Activated naive CD4-positive, alpha-beta T cell treated with anti-CD3 and anti-CD28 coated beads, Interleukin-2, amount 50 U/mL, for 72 hours (primary cell): ENCODE measurements around the gene RIOX2. TPM values are rescaled to one million over a fixed set of nuclear protein-coding genes. Genes with fewer than 3 reads are reported as not detected.

Experiments used
- ATAC-seq, 2 donors: fragments of 150-1000 bp; cut with Tn5 transposase; 2 replicates each; pipeline ENCODE4 v1.10.0; 2021; ENCODE audit warnings: mild to moderate bottlenecking in 2 of 2, moderate library complexity in 2 of 2
- DNase-seq, 2 donors: peaks; one replicate each; pipeline ENCODE4 v3.0.0; 2021 to 2022; ENCODE audit warnings: low spot score in 2 of 2
- H3K27ac Mint-ChIP-seq, 2 donors: one replicate each; pipeline ENCODE4 v1.8.0; 2022; ENCODE audit warnings: mild to moderate bottlenecking in 2 of 2, mixed read lengths in 2 of 2
- H3K36me3 Mint-ChIP-seq, 2 donors: one replicate each; pipeline ENCODE4 v1.8.0; 2022; ENCODE audit warnings: mixed read lengths in 2 of 2
- H3K9me3 Mint-ChIP-seq, 2 donors: one replicate each; pipeline ENCODE4 v1.8.0; 2022; ENCODE audit warnings: mixed read lengths in 2 of 2
- total RNA-seq, 2 donors: library from RNA; stranded (reverse); gene quantifications; one replicate each; pipeline ENCODE4 v1.2.3, GENCODE V29; 2022

The RIOX2 gene
- total RNA-seq, 2 donors from 2014 or later, result 9.3 to 38.9 TPM

DNA sequence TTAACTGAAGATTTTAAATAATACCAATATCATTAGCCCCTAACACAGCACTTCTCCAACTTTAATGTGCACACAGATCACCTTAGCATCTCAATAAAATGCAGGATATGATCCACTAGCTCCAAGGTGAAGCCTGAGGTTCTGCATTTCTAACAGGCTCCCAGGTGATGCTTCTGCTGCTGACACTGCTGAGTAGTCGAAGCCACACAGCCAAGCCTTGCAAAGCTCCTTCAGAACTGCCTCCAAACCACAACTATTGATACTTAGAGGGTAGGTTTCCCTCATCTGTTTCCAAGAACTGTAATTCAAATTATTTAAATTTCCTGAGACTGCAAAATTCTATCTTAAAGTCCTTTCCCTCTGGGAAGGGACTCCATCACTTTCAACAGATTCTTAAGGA, 3.9 kb downstream of the RIOX2 start:
- H3K9me3 Mint-ChIP-seq, result no peaks in the 10 kb centered on the region
- DNase-seq, result no peak
- no peak for ATAC-seq
- H3K27ac Mint-ChIP-seq, result no peak overlapping the region
- peaks cover 18 to 22% of the 10 kb centered on the region in 2 donors for H3K36me3 Mint-ChIP-seq

- ATAC-seq (no peak), DNase-seq (no peak)
- Mint-ChIP-seq H3K9me3 (no peaks in the 10 kb centered on the region), H3K27ac (no peak overlapping the region), H3K36me3 (peaks cover 18 to 22% of the 10 kb centered on the region in 2 donors)
Measured at GRCh38 chr3:97967966-97968365, 4.3 kb downstream of the RIOX2 start.

DNA sequence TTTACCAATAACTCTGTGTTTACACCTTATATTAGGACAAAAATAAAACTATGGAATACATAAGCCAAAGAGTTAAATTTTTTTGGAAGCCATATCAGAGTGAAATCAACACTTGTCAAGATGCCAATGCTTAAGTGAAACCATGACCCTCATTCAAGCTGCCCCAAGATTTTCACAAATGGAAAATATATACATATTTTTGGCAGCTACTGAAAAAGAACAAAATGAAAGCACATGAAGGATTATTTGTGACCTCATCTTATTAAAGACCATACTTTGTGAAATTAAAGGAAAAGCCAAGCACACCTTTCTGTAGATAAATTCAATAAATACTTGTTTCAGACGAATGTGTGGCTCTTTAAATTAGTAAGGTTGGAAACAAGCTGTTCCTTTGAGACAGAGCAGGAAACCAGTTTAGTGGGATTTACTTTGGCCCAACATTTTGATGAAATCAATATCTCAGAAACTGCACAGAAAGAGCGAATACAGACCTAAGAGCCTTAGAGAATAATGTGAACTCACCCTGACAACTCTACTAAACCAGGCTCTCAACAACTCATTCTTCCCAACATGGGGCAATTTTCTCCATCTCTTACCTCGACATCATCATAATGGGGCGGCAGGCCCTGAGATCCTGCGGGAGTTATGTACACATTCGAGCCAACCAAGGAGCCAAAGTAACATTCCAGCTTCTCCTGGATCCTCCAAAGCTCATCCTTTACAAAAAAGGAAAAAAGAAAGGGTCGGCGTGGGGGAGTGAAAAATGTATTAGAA, 11.1 kb downstream of the RIOX2 start:
- H3K9me3 Mint-ChIP-seq, result no peaks in the 10 kb centered on the region
- no peak for ATAC-seq

GRCh38 chr3:97960551-97960950, 11.7 kb downstream of the RIOX2 start:
- no peaks in the 10 kb centered on the region for H3K9me3 Mint-ChIP-seq
- ATAC-seq, result no peak
- DNase-seq, result no peak
- H3K36me3 Mint-ChIP-seq, result peaks cover 13 to 18% of the 10 kb centered on the region in 2 donors
- no peak overlapping the region for H3K27ac Mint-ChIP-seq

More for the DNA sequence above, 11.1 kb downstream of the RIOX2 start:
- no peak for DNase-seq
- Mint-ChIP-seq H3K36me3 (peaks cover 13 to 18% of the 10 kb centered on the region in 2 donors), H3K27ac (peak overlapping the region in 1 of 2 donors; percentile 39)

GRCh38 chr3:97959872-97960271, 12.4 kb downstream of the RIOX2 start:
- ATAC-seq (no peak), DNase-seq (no peak)
- no peaks in the 10 kb centered on the region for H3K9me3 Mint-ChIP-seq
- H3K36me3 Mint-ChIP-seq, result peaks cover 11 to 18% of the 10 kb centered on the region in 2 donors
- no peak overlapping the region for H3K27ac Mint-ChIP-seq

GRCh38 chr3:97958796-97959195, 13.4 kb downstream of the RIOX2 start:
- H3K36me3 Mint-ChIP-seq, result peaks cover 8 to 14% of the 10 kb centered on the region in 2 donors

GRCh38 chr3:97958396-97958795, 13.8 kb downstream of the RIOX2 start:
- no peaks in the 10 kb centered on the region for H3K9me3 Mint-ChIP-seq
- H3K27ac Mint-ChIP-seq, result no peak overlapping the region
- H3K36me3 Mint-ChIP-seq, result peaks cover 8 to 11% of the 10 kb centered on the region in 2 donors
- DNase-seq (no peak), ATAC-seq (no peak)

More at GRCh38 chr3:97958796-97959195, 13.4 kb downstream of the RIOX2 start:
- no peak for DNase-seq
- ATAC-seq, result no peak
- H3K9me3 Mint-ChIP-seq, result no peaks in the 10 kb centered on the region
- H3K27ac Mint-ChIP-seq, result peak overlapping the region in 1 of 2 donors; percentile 55

DNA sequence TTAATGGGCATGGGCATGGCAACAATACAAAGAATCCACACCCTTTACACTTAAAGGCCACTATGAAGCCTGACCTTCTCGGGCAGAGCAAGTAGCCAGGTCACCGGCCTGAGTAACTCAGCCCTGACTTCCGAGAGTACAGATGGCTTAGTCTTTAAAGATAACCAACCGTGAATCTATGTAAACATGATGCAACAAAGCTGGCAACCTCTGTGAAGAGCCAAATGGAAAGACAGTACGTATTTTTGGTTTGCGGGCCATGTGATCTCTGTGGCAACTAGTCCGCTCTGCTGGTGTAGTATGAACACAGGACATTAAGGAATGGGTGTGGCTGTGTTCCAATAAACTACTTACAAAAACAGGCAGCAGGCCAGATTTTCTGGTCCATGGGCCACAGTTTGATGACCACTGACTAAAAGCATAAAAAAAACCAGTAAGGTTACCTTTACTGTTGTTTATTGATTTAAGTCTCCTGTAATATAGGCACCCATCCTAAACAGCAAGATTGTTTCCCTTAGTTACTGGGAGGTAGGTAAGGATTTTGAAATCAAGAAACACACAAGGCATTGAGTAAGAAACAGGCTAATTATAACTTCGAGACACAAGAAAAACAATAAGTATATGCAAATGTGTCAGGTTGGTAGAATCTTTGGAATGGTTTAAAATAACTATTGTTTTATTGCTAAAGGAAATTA, 14.5 kb downstream of the RIOX2 start:
- Mint-ChIP-seq H3K36me3 (peaks cover 11 to 14% of the 10 kb centered on the region in 2 donors), H3K27ac (no peak overlapping the region), H3K9me3 (no peaks in the 10 kb centered on the region)
- DNase-seq, result no peak
- no peak for ATAC-seq

- ATAC-seq, result no peak
Measured at GRCh38 chr3:97956051-97956450, 16.2 kb downstream of the RIOX2 start.

DNA sequence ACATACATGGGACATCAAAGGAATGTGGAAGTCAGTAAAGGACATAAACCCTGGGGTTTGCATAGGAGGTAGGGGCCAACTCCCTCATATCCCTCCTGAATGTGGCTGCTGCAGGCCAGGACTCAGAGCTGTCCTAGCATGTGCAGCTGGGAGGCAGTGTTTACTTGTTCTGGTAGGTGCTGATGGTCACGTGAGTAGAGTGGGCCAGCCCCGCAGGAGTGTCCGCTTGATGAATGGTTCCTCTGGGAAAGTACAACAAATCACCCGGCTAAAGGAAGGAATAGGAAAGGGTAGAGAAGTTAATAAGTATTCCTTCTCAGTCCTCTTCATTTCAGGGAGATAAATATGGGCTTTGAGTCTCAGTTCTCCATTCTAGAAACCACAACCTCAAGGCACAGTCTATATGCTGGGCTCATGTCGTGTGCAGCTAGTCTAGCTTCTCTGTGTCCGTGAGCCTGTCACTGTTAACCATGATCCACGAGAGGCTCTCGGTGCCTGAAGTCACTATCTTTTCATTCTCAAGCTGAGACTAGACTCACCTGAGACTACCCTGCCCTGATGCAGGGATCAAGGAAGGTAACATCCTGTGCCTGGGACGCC, 17.9 kb downstream of the RIOX2 start:
- Mint-ChIP-seq H3K9me3 (no peaks in the 10 kb centered on the region), H3K27ac (no peak overlapping the region), H3K36me3 (peaks cover 15 to 26% of the 10 kb centered on the region in 2 donors)
- DNase-seq, result no peak
- no peak for ATAC-seq

More at GRCh38 chr3:97956051-97956450, 16.2 kb downstream of the RIOX2 start:
- peak overlapping the region in 1 of 2 donors; percentile 22 for H3K27ac Mint-ChIP-seq
- H3K36me3 Mint-ChIP-seq, result peaks cover 1 to 18% of the 10 kb centered on the region in 2 donors
- no peaks in the 10 kb centered on the region for H3K9me3 Mint-ChIP-seq
- DNase-seq, result no peak

DNA sequence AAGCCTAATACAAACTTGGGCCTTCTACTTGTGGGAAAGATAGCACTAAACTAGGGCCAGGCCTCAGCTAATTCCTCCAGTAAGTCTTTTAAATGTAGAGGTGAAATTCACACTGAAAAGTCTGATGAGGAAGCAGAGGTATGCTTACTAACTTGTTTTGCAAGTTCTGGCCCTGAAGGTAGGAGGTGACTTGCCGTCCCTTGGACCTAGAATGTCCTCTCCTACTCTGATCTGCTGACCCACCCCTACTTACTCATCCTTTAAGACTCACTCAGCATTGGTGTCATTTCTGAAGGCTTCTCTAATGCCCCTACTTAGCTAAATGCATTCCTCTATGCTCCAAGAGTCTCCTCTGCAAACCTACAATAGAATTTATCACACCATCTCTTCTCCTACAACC, 19.4 kb downstream of the RIOX2 start:
- H3K27ac Mint-ChIP-seq, result no peak overlapping the region
- peaks cover 20 to 26% of the 10 kb centered on the region in 2 donors for H3K36me3 Mint-ChIP-seq

DNA sequence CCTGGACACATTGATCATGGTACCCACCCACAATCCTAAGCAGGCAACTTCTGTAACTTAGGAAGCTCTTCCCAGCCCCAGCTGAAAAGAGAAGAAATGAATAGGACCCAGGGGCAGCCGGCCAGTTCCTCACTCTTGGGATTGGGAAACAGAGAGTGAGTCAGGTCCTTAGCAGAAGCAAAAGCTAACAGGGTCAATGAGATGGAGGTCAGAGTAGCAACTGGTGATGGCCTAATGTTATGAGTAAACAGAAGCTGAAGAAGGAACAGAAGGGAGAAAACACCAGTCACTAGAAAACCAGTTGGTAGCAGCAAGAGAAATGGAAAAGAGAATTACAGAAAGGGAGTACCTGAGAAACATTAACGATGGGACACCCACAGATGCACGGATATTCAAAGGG, 20.0 kb downstream of the RIOX2 start:
- Mint-ChIP-seq H3K9me3 (no peaks in the 10 kb centered on the region), H3K27ac (no peak overlapping the region), H3K36me3 (peaks cover 20 to 26% of the 10 kb centered on the region in 2 donors)
- no peak for DNase-seq
- no peak for ATAC-seq

More for the DNA sequence above, 19.4 kb downstream of the RIOX2 start:
- ATAC-seq (no peak), DNase-seq (no peak)
- H3K9me3 Mint-ChIP-seq, result no peaks in the 10 kb centered on the region

GRCh38 chr3:97950360-97950759, 21.9 kb downstream of the RIOX2 start:
- ATAC-seq (peak in 1 of 2 donors; percentile 85), DNase-seq (no peak)
- Mint-ChIP-seq H3K27ac (no peak overlapping the region), H3K9me3 (no peaks in the 10 kb centered on the region), H3K36me3 (peaks cover 20 to 26% of the 10 kb centered on the region in 2 donors)

- no peak overlapping the region for H3K27ac Mint-ChIP-seq
- DNase-seq (no peak), ATAC-seq (no peak)
- H3K36me3 Mint-ChIP-seq, result peaks cover 20 to 26% of the 10 kb centered on the region in 2 donors
- no peaks in the 10 kb centered on the region for H3K9me3 Mint-ChIP-seq
Measured at GRCh38 chr3:97949743-97950142, 22.5 kb downstream of the RIOX2 start.

- no peak overlapping the region for H3K27ac Mint-ChIP-seq
- ATAC-seq, result no peak
- no peak for DNase-seq
- peaks cover 20 to 26% of the 10 kb centered on the region in 2 donors for H3K36me3 Mint-ChIP-seq
- no peaks in the 10 kb centered on the region for H3K9me3 Mint-ChIP-seq
Measured at GRCh38 chr3:97949110-97949485, 23.1 kb downstream of the RIOX2 start.

DNA sequence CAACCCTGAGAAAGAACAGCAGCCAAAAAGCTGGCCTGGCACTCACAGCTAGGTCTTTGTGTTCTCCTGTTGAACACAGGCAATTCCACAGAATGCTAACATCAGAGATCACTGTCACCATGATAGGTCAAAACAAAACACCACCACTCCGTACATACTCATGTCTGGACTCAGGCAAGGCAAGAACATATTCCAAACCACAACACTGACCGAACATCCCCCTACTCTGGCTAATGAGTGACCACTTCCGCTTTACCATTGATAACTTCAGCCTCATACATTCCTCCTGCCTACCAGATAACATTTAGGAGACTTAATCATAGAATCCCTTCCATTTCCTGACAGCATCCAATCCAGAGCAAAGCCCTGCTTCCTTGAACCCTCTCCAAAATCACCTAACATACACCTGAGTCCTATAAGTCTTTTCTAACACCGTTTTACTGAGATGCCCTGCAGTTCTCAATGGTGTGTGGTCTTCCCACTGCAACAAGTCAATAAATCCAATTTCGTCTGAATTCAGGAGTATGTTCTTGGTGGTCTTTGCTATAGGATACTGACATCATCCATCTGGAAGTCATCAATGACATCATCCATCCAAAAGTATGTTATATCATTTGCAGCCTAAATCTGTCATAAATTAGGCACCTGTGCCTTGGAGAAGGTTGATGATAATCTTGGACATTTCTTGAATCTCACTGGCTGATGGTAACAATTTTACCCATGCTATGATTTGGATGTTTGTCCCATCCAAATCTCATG, 23.7 kb downstream of the RIOX2 start:
- H3K36me3 Mint-ChIP-seq, result peaks cover 20 to 26% of the 10 kb centered on the region in 2 donors
- DNase-seq, result no peak
- H3K9me3 Mint-ChIP-seq, result no peaks in the 10 kb centered on the region
- no peak overlapping the region for H3K27ac Mint-ChIP-seq
- no peak for ATAC-seq
